ENCODE data around the gene CNN3. TPM values are rescaled to one million over a fixed set of nuclear protein-coding genes. Genes with fewer than 3 reads are reported as not detected.

Gene CNN3
- total RNA-seq, 2 experiments from 2014 or later, result 1.1 to 1.4 TPM

GRCh38 chr1:94973309-94973922 is 46.5 kb upstream of the CNN3 start:
- H3K9me3 Mint-ChIP-seq, result no peaks in the 10 kb centered on the region
- POLR2A ChIA-PET, result no interaction called here
- TF ChIP-seq CTCF (IDR thresholded peaks at IDR 0.05), result no peak
- H3K27me3 Mint-ChIP-seq, result no peaks in the 10 kb centered on the region
- no peaks in the 10 kb centered on the region for H3K36me3 Mint-ChIP-seq (ENCODE audit: low read depth)
- H3K27ac Mint-ChIP-seq, result no peak overlapping the region
- Histone ChIP-seq H3K27ac (ENCODE audit: low read depth in 1 of 2, low read length in 2 of 2) (no peak overlapping the region), H3K4me1 (ENCODE audit: insufficient read depth, low read length) (no peaks in the 10 kb centered on the region), H3K9me3 (ENCODE audit: control insufficient read depth in 1 of 2, insufficient read depth in 1 of 2, low read length in 2 of 2) (no peaks in the 10 kb centered on the region), H3K36me3 (ENCODE audit: insufficient read depth, low read length) (no peaks in the 10 kb centered on the region), H3K4me3 (ENCODE audit: low read length) (no peak overlapping the region), H3K27me3 (ENCODE audit: control insufficient read depth in 1 of 2, insufficient read depth in 2 of 2, low read length in 2 of 2) (no peaks in the 10 kb centered on the region)
- no peaks in the 10 kb centered on the region for H3K4me1 Mint-ChIP-seq (ENCODE audit: low read depth)
- DNase-seq (no peak), ATAC-seq (ENCODE audit: poor library complexity) (no peak)
- CTCF ChIA-PET, result no interaction called here
- H3K4me3 Mint-ChIP-seq, result no peak overlapping the region
- intact Hi-C loops (cut with DNase I, micrococcal nuclease), result no loop called here

GRCh38 chr1:94971491-94971924 is 44.6 kb upstream of the CNN3 start:
- H3K4me3 ChIP-seq (ENCODE audit: low read length), result no peak overlapping the region
- H3K4me1 Mint-ChIP-seq (ENCODE audit: low read depth), result no peaks in the 10 kb centered on the region
- no peaks in the 10 kb centered on the region for H3K4me1 ChIP-seq (ENCODE audit: insufficient read depth, low read length)
- no peaks in the 10 kb centered on the region for H3K27me3 ChIP-seq (ENCODE audit: control insufficient read depth in 1 of 2, insufficient read depth in 2 of 2, low read length in 2 of 2)
- H3K27ac Mint-ChIP-seq, result no peak overlapping the region
- no peak overlapping the region for H3K4me3 Mint-ChIP-seq
- ATAC-seq (ENCODE audit: poor library complexity), result no peak
- intact Hi-C loops (cut with DNase I, micrococcal nuclease), result no loop called here
- no peaks in the 10 kb centered on the region for H3K36me3 Mint-ChIP-seq (ENCODE audit: low read depth)
- no peak for DNase-seq
- no peaks in the 10 kb centered on the region for H3K36me3 ChIP-seq (ENCODE audit: insufficient read depth, low read length)
- no peaks in the 10 kb centered on the region for H3K27me3 Mint-ChIP-seq
- no peaks in the 10 kb centered on the region for H3K9me3 ChIP-seq (ENCODE audit: control insufficient read depth in 1 of 2, insufficient read depth in 1 of 2, low read length in 2 of 2)
- H3K9me3 Mint-ChIP-seq, result no peaks in the 10 kb centered on the region
- H3K27ac ChIP-seq (ENCODE audit: low read depth in 1 of 2, low read length in 2 of 2), result no peak overlapping the region
- CTCF ChIA-PET, result no interaction called here
- TF ChIP-seq CTCF (IDR thresholded peaks at IDR 0.05), result no peak
- POLR2A ChIA-PET, result no interaction called here

GRCh38 chr1:94970783-94971182 is 43.9 kb upstream of the CNN3 start:
- no peak overlapping the region for H3K27ac Mint-ChIP-seq
- no peaks in the 10 kb centered on the region for H3K4me1 ChIP-seq (ENCODE audit: insufficient read depth, low read length)
- no peaks in the 10 kb centered on the region for H3K36me3 Mint-ChIP-seq (ENCODE audit: low read depth)
- TF ChIP-seq CTCF (IDR thresholded peaks at IDR 0.05), result no peak
- no peaks in the 10 kb centered on the region for H3K9me3 Mint-ChIP-seq
- H3K27me3 ChIP-seq (ENCODE audit: control insufficient read depth in 1 of 2, insufficient read depth in 2 of 2, low read length in 2 of 2), result no peaks in the 10 kb centered on the region
- H3K4me1 Mint-ChIP-seq (ENCODE audit: low read depth), result no peaks in the 10 kb centered on the region
- DNase-seq (no peak), ATAC-seq (ENCODE audit: poor library complexity) (no peak)
- no peak overlapping the region for H3K4me3 Mint-ChIP-seq
- no peak overlapping the region for H3K4me3 ChIP-seq (ENCODE audit: low read length)
- intact Hi-C loops (cut with DNase I, micrococcal nuclease), result no loop called here
- no peaks in the 10 kb centered on the region for H3K27me3 Mint-ChIP-seq
- no peaks in the 10 kb centered on the region for H3K36me3 ChIP-seq (ENCODE audit: insufficient read depth, low read length)
- no peaks in the 10 kb centered on the region for H3K9me3 ChIP-seq (ENCODE audit: control insufficient read depth in 1 of 2, insufficient read depth in 1 of 2, low read length in 2 of 2)
- H3K27ac ChIP-seq (ENCODE audit: low read depth in 1 of 2, low read length in 2 of 2), result no peak overlapping the region
- CTCF ChIA-PET, result no interaction called here
- POLR2A ChIA-PET, result no interaction called here
